ENCODE measurements around the gene DIO2.

DIO2 gene

DNA sequence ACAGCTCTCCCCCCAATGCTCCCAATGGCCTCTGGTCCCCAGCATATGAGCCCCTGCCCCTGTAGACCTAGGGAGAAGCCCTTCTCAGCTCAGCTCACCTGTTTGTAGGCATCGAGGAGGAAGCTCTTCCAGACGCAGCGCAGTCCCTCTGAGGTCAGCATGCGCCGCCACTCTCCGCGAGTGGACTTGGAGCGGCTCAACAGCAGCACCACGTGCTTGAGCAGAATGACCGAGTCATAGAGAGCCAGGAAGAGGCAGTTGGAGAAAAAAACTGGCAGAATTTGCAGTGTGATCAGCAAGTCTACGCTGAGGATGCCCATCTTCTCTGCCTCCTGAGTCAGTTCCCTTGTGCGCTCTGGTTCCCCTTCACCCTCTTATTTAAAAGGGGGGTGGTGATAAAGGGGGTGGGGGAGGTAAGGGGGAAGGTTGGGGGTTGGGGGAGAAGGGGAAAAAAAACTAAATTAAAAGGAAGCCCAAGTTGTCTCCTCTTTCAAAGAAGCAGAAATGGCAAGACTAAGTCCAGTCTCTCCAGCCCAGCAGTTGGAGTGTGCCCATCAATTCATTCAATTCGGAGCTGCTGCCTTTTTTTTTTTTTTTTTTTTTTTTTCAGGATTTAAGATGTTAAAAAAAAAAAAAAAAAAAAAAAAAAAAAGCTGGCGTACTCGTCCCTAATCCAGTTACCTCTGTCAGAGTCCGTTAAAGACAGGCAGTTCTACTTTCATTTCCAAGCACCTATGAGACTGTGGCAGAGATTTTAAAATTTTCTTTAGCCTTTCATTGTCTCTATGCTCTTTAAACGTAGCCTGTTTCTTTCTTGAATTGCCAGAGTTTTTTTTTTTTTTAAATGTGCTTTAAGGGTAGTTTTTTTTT lies at the start of gene DIO2:
TSS of gene DIO2 (minus strand) at position 352 of the 870 bp plus-strand sequence. CDS start at position 320, 32 bp downstream.
- Histone ChIP-seq H3K27ac (ENCODE audit: low read depth, low read length) (no peak within 1 kb of the TSS), H3K27me3 (ENCODE audit: control insufficient read depth in 5 of 5, insufficient read depth in 4 of 5, low read length in 5 of 5) (no peaks in the 10 kb centered on the region), H3K4me3 (ENCODE audit: low read depth in 1 of 5, low read length in 5 of 5) (peak within 1 kb of the TSS in 4 of 5 donors; percentile 30 to 51 (median 36)), H3K9ac (ENCODE audit: low read length in 5 of 5) (no peak within 1 kb of the TSS), H3K36me3 (ENCODE audit: control insufficient read depth in 5 of 5, insufficient read depth in 5 of 5, low read length in 5 of 5) (no peaks in the 10 kb centered on the region), H3K9me3 (ENCODE audit: control insufficient read depth in 5 of 5, low read length in 5 of 5) (no peaks in the 10 kb centered on the region), H3K4me1 (ENCODE audit: control insufficient read depth in 5 of 5, insufficient read depth in 5 of 5, low read length in 5 of 5) (peaks cover 0 to 22% (median 13%) of the 10 kb centered on the region in 5 donors)

GRCh38 chr14:80260645-80261044 lies 49.3 kb upstream of the DIO2 start:
- Histone ChIP-seq H3K9me3 (ENCODE audit: control insufficient read depth in 5 of 5, low read length in 5 of 5) (no peaks in the 10 kb centered on the region), H3K27me3 (ENCODE audit: control insufficient read depth in 5 of 5, insufficient read depth in 4 of 5, low read length in 5 of 5) (no peaks in the 10 kb centered on the region), H3K27ac (ENCODE audit: low read depth, low read length) (no peak overlapping the region), H3K4me3 (ENCODE audit: low read depth in 1 of 5, low read length in 5 of 5) (no peak overlapping the region), H3K4me1 (ENCODE audit: control insufficient read depth in 5 of 5, insufficient read depth in 5 of 5, low read length in 5 of 5) (no peaks in the 10 kb centered on the region), H3K36me3 (ENCODE audit: control insufficient read depth in 5 of 5, insufficient read depth in 5 of 5, low read length in 5 of 5) (no peaks in the 10 kb centered on the region), H3K9ac (ENCODE audit: low read length in 5 of 5) (no peak overlapping the region)

- H3K36me3 ChIP-seq (ENCODE audit: control insufficient read depth in 5 of 5, insufficient read depth in 5 of 5, low read length in 5 of 5) = no peaks in the 10 kb centered on the region
Measured at GRCh38 chr14:80239631-80240030, 28.3 kb upstream of the DIO2 start.

GRCh38 chr14:80237143-80237542 lies 25.8 kb upstream of the DIO2 start:
- Histone ChIP-seq H3K9ac (ENCODE audit: low read length in 5 of 5) (no peak overlapping the region), H3K9me3 (ENCODE audit: control insufficient read depth in 5 of 5, low read length in 5 of 5) (peaks cover 0 to 14% (median 1%) of the 10 kb centered on the region in 5 donors), H3K36me3 (ENCODE audit: control insufficient read depth in 5 of 5, insufficient read depth in 5 of 5, low read length in 5 of 5) (no peaks in the 10 kb centered on the region), H3K27me3 (ENCODE audit: control insufficient read depth in 5 of 5, insufficient read depth in 4 of 5, low read length in 5 of 5) (no peaks in the 10 kb centered on the region), H3K27ac (ENCODE audit: low read depth, low read length) (no peak overlapping the region), H3K4me1 (ENCODE audit: control insufficient read depth in 5 of 5, insufficient read depth in 5 of 5, low read length in 5 of 5) (no peaks in the 10 kb centered on the region), H3K4me3 (ENCODE audit: low read depth in 1 of 5, low read length in 5 of 5) (no peak overlapping the region)

More at GRCh38 chr14:80239631-80240030, 28.3 kb upstream of the DIO2 start:
- Histone ChIP-seq H3K9me3 (ENCODE audit: control insufficient read depth in 5 of 5, low read length in 5 of 5) (peaks cover 0 to 14% (median 3%) of the 10 kb centered on the region in 5 donors), H3K27me3 (ENCODE audit: control insufficient read depth in 5 of 5, insufficient read depth in 4 of 5, low read length in 5 of 5) (no peaks in the 10 kb centered on the region), H3K4me1 (ENCODE audit: control insufficient read depth in 5 of 5, insufficient read depth in 5 of 5, low read length in 5 of 5) (no peaks in the 10 kb centered on the region), H3K4me3 (ENCODE audit: low read depth in 1 of 5, low read length in 5 of 5) (no peak overlapping the region), H3K27ac (ENCODE audit: low read depth, low read length) (no peak overlapping the region), H3K9ac (ENCODE audit: low read length in 5 of 5) (no peak overlapping the region)

GRCh38 chr14:80233470-80234089 lies 22.3 kb upstream of the DIO2 start:
- H3K4me1 ChIP-seq (ENCODE audit: control insufficient read depth in 5 of 5, insufficient read depth in 5 of 5, low read length in 5 of 5) = peaks cover 0 to 5% (median 0%) of the 10 kb centered on the region in 5 donors
- no peaks in the 10 kb centered on the region for H3K36me3 ChIP-seq (ENCODE audit: control insufficient read depth in 5 of 5, insufficient read depth in 5 of 5, low read length in 5 of 5)
- no peak overlapping the region for H3K4me3 ChIP-seq (ENCODE audit: low read depth in 1 of 5, low read length in 5 of 5)
- no peak overlapping the region for H3K9ac ChIP-seq (ENCODE audit: low read length in 5 of 5)
- H3K9me3 ChIP-seq (ENCODE audit: control insufficient read depth in 5 of 5, low read length in 5 of 5) = peaks cover 0 to 23% (median 10%) of the 10 kb centered on the region in 5 donors
- no peak overlapping the region for H3K27ac ChIP-seq (ENCODE audit: low read depth, low read length)
- H3K27me3 ChIP-seq (ENCODE audit: control insufficient read depth in 5 of 5, insufficient read depth in 4 of 5, low read length in 5 of 5) = no peaks in the 10 kb centered on the region

- H3K9me3 ChIP-seq (ENCODE audit: control insufficient read depth in 5 of 5, low read length in 5 of 5) = peaks cover 0 to 23% (median 11%) of the 10 kb centered on the region in 5 donors
Measured at GRCh38 chr14:80231702-80232101, 20.4 kb upstream of the DIO2 start.

GRCh38 chr14:80223696-80224465 lies 12.6 kb upstream of the DIO2 start:
- Histone ChIP-seq H3K27ac (ENCODE audit: low read depth, low read length) (peak overlapping the region; percentile 34), H3K4me1 (ENCODE audit: control insufficient read depth in 5 of 5, insufficient read depth in 5 of 5, low read length in 5 of 5) (peaks cover 0 to 7% (median 0%) of the 10 kb centered on the region in 5 donors), H3K9ac (ENCODE audit: low read length in 5 of 5) (no peak overlapping the region), H3K4me3 (ENCODE audit: low read depth in 1 of 5, low read length in 5 of 5) (no peak overlapping the region), H3K9me3 (ENCODE audit: control insufficient read depth in 5 of 5, low read length in 5 of 5) (peaks cover 0 to 13% (median 4%) of the 10 kb centered on the region in 5 donors), H3K27me3 (ENCODE audit: control insufficient read depth in 5 of 5, insufficient read depth in 4 of 5, low read length in 5 of 5) (no peaks in the 10 kb centered on the region), H3K36me3 (ENCODE audit: control insufficient read depth in 5 of 5, insufficient read depth in 5 of 5, low read length in 5 of 5) (no peaks in the 10 kb centered on the region)

More at GRCh38 chr14:80231702-80232101, 20.4 kb upstream of the DIO2 start:
- Histone ChIP-seq H3K27me3 (ENCODE audit: control insufficient read depth in 5 of 5, insufficient read depth in 4 of 5, low read length in 5 of 5) (no peaks in the 10 kb centered on the region), H3K27ac (ENCODE audit: low read depth, low read length) (no peak overlapping the region), H3K4me1 (ENCODE audit: control insufficient read depth in 5 of 5, insufficient read depth in 5 of 5, low read length in 5 of 5) (peaks cover 0 to 5% (median 0%) of the 10 kb centered on the region in 5 donors), H3K36me3 (ENCODE audit: control insufficient read depth in 5 of 5, insufficient read depth in 5 of 5, low read length in 5 of 5) (no peaks in the 10 kb centered on the region), H3K4me3 (ENCODE audit: low read depth in 1 of 5, low read length in 5 of 5) (no peak overlapping the region), H3K9ac (ENCODE audit: low read length in 5 of 5) (no peak overlapping the region)

- Histone ChIP-seq H3K4me1 (ENCODE audit: control insufficient read depth in 5 of 5, insufficient read depth in 5 of 5, low read length in 5 of 5) (peaks cover 0 to 23% (median 13%) of the 10 kb centered on the region in 5 donors), H3K36me3 (ENCODE audit: control insufficient read depth in 5 of 5, insufficient read depth in 5 of 5, low read length in 5 of 5) (no peaks in the 10 kb centered on the region), H3K4me3 (ENCODE audit: low read depth in 1 of 5, low read length in 5 of 5) (no peak overlapping the region), H3K27ac (ENCODE audit: low read depth, low read length) (no peak overlapping the region), H3K9ac (ENCODE audit: low read length in 5 of 5) (no peak overlapping the region), H3K27me3 (ENCODE audit: control insufficient read depth in 5 of 5, insufficient read depth in 4 of 5, low read length in 5 of 5) (no peaks in the 10 kb centered on the region), H3K9me3 (ENCODE audit: control insufficient read depth in 5 of 5, low read length in 5 of 5) (no peaks in the 10 kb centered on the region)
Measured at GRCh38 chr14:80216818-80217217, 5.5 kb upstream of the DIO2 start.

DNA sequence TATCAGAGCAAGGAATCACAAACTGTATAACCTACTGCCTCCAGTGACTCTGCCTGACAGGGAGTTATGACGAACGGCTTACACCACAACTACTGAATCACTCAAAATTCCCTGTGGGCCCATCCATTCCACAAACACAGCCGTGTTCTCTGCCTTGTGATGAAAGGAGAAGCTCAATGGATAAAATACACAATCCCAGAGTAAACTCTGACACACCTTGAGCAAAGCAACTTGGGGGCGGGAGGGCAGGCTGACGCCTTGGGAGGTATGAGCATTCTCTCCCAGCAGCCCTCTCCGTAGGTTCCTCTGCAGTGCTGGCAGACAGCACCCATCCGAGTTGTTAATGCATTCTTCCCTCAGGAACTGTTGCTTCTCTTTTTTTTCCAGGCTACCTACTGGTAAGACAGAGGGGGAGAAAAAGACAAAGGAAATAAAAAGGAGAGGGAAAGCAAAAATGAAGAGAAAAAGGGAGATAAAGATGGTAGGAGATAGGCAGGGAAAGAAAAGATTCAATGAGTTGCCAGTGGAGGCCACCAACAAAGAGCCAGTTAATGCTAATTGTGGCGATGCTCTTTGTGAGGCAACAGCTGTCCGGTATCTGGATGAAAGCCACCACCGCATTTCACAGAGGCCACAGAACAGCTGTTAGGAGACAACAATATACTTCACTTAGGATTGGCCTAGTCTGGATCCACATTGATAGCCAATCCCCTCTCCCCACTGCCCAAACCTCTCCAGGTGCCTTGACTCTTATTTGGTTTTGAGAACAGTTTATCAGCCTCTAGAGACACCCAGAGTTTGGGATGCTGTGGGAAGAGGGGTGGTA lies 4.7 kb upstream of the DIO2 start:
- no peak overlapping the region for H3K27ac ChIP-seq (ENCODE audit: low read depth, low read length)

More for the DNA sequence above, 4.7 kb upstream of the DIO2 start:
- Histone ChIP-seq H3K27me3 (ENCODE audit: control insufficient read depth in 5 of 5, insufficient read depth in 4 of 5, low read length in 5 of 5) (no peaks in the 10 kb centered on the region), H3K4me3 (ENCODE audit: low read depth in 1 of 5, low read length in 5 of 5) (no peak overlapping the region), H3K9me3 (ENCODE audit: control insufficient read depth in 5 of 5, low read length in 5 of 5) (no peaks in the 10 kb centered on the region), H3K9ac (ENCODE audit: low read length in 5 of 5) (no peak overlapping the region), H3K4me1 (ENCODE audit: control insufficient read depth in 5 of 5, insufficient read depth in 5 of 5, low read length in 5 of 5) (peaks cover 0 to 24% (median 13%) of the 10 kb centered on the region in 5 donors), H3K36me3 (ENCODE audit: control insufficient read depth in 5 of 5, insufficient read depth in 5 of 5, low read length in 5 of 5) (no peaks in the 10 kb centered on the region)

All from subcutaneous abdominal adipose tissue (tissue), 5 donors.